NT2/D1 (cell line): ENCODE results near the gene DUSP5.
"Not testable (repeated sequence)": the region's sequence is repeated elsewhere in the genome, so short reads cannot be mapped to it uniquely, and the experiment has no call there.

ENCODE experiments used
- SUZ12 ChIP-seq: IDR thresholded peaks from 2 replicates; pipeline ENCODE4 v1.6.1; 2011; ENCODE audit not compliant: insufficient read length, insufficient read depth; ENCODE audit errors: extremely low read depth
- YY1 ChIP-seq: IDR thresholded peaks from 2 replicates; pipeline ENCODE4 v1.6.1; 2011; ENCODE audit not compliant: insufficient read length, insufficient read depth
- ZNF274 ChIP-seq: IDR thresholded peaks from 2 replicates; pipeline ENCODE4 v1.6.1; 2011; ENCODE audit warnings: mild to moderate bottlenecking, low read depth, low read length

- TF ChIP-seq YY1, ZNF274, SUZ12: not testable (repeated sequence)
Measured at GRCh38 chr10:110468258-110468657, 29.4 kb upstream of the DUSP5 start.
